ENCODE results near the gene SPATA6.
A peak's percentile ranks its signal among the peaks of the same experiment; 100 is the strongest.
"Not testable (repeated sequence)": the region's sequence is repeated elsewhere in the genome, so short reads cannot be mapped to it uniquely, and the experiment has no call there.

The SPATA6 gene

GRCh38 chr1:48450505-48450904 is 21.5 kb downstream of the SPATA6 start:
- DNase-seq: no peak

DNA sequence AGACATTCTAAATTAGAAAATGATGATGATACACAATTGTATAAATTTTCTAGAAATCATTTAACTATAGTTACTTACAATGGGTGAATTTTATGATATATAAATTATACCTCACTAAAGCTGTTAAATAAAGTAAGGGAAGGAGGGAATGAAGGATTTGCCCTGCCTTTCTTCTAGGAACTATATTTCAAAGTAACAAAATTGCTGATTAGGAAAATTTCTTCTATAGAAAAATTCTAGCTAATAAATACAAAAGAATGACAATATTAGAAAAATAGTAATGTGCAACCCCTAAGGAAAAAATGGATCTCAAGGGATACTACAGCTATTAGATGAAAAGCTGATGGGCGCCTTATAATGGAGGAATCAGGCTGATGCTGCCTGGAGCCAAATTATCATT is 23.1 kb downstream of the SPATA6 start:
- no peak for DNase-seq

GRCh38 chr1:48444186-48444585 is 27.8 kb downstream of the SPATA6 start:
- not testable (repeated sequence) for DNase-seq

GRCh38 chr1:48442864-48443619 is 29.0 kb downstream of the SPATA6 start:
- DNase-seq: no peak

- DNase-seq: not testable (repeated sequence)
Observed at GRCh38 chr1:48440786-48441185, 31.2 kb downstream of the SPATA6 start.

- no peak for DNase-seq
Observed at GRCh38 chr1:48439380-48439779, 32.6 kb downstream of the SPATA6 start.

GRCh38 chr1:48437379-48437778 is 34.6 kb downstream of the SPATA6 start:
- not testable (repeated sequence) for DNase-seq

GRCh38 chr1:48435312-48436002 is 36.5 kb downstream of the SPATA6 start:
- not testable (repeated sequence) for DNase-seq

DNA sequence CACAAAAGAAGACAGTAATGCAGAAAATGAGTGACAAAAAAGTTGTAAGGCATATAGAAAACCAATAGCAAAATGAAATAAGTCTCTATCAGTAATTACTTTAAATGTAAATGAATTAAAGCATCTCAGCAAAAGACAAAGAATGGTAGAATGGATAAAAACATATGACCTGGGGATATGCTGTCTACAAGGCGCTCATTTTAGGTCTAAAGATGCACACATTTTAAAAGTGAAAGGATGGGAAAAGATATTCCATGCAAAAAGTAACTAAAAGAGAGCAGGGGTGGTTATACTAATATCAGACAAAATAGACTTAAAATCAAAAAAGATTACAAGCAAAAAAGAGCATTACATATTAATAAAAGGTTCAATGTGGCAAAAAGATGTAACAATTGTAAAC is 41.2 kb downstream of the SPATA6 start:
- no peak for DNase-seq

- DNase-seq: no peak
Observed at GRCh38 chr1:48422009-48422408, 50.0 kb downstream of the SPATA6 start.

DNA sequence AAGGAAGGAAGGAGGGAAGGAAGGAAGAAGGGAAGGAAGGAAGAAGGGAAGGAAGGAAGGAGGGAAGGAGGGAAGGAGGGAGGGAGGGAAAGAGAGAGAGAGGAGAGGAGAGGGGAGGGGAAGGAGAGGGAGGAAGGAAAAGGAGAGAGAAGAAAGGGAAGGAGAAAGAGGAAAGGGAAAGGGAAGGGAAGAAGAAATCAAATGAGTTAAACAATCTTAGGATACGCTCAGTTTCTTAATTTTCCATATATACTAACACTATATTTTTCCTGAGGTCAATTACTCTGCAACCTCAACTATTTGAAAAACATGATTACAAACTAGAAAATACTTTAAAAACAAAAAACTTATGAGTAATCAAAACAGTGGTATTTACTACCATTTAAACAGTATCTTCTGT is 53.3 kb downstream of the SPATA6 start:
- DNase-seq: no peak

GRCh38 chr1:48415050-48415449 is 57.0 kb downstream of the SPATA6 start:
- no peak for DNase-seq

DNA sequence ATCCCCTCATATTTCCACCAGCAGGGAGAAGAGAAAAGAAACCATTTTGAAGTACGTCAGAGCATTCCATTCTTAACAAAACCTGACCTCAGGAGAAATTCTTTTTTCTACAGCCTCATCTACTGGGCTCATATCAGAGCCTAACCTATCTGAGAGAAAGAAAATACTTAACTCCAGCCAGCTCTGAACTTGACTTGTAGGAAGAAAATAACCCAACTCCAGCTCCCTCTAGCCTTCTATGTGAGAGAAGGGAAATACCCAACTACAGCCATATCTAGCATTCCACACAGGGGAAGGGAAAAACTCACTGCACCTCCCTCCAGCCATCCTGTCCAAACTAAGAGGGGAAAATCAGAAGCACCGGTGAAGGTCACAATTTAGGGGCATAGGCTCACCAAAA is 57.7 kb downstream of the SPATA6 start:
- DNase-seq: no peak

DNA sequence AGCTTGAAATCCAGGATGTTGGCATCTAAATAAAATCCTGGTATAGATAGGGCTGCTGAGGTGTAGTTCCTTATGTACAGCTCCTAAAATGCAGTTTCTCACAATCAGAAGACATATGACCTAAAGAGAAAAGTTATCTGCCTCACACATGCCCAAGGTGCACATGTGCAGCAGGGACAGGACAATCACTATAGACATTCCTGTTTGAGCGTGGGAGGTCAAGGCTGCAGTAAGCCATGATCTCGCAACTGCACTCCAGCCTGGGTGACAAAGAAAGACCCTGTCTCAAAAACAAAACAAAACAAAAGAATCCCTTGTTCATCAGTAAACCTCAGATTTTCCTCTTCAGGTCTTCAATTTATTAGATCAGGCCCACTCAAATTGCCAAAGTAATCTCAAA is 66.1 kb downstream of the SPATA6 start:
- no peak for DNase-seq

- no peak for DNase-seq
Observed at GRCh38 chr1:48405400-48405799, 66.6 kb downstream of the SPATA6 start.

- DNase-seq: no peak
Observed at GRCh38 chr1:48402599-48402998, 69.4 kb downstream of the SPATA6 start.

DNA sequence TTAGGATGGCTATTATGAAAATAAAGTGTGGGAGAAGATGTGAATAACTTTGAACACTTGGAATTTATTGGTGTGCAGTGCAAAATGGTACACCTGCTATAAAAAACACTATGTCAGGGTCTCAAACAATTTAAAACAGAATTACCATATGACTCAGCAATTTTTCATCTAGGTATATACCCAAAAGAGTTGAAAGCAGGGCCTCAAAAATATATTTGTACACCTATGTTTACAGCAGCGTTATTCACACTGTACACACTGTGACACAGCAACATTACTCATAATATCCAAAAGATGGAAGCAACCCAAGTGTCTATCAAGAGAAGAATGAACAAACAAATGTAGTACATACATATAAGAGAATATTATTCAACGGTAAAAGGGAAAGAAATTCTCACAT is 75.8 kb downstream of the SPATA6 start:
- no peak for DNase-seq

- no peak for DNase-seq
Observed at GRCh38 chr1:48391926-48392325, 80.1 kb downstream of the SPATA6 start.

- DNase-seq: no peak
Observed at GRCh38 chr1:48387409-48387808, 84.6 kb downstream of the SPATA6 start.

DNA sequence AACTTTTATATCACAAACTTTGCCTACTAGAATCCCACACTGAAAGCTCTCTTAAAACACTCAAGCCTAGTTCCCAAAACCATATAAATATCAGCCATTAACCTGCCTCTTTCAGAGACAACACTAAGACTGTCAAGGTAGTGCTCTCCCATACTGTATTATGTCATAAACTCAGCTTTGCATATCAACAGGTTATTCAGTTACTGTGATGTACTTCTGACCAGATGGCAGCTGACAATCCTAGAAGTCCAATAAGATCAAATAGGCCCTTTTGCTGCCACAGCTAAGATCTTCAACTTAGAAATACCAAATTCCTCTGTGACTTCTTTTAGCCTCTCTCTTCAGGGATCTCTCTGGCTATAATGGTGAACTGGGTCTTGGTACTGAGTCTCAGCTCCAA is 97.2 kb downstream of the SPATA6 start:
- DNase-seq: no peak

DNA sequence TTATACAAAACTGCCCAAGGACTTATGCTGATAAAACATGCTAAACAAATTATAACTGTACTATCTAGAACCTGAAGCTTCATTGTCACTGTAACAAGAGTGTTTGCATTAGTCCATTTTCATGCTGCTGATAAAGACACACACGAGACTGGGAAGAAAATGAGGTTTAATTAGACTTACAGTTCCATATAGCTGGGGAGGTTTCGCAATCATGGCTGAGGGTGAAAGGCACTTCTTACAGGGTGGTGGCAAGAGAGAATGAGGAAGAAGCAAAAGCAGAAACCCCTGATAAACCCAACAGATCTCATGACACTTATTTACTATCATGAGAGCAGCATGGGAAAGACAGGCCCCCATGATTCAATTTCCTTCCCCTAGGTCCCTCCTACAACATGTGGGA is 100.4 kb downstream of the SPATA6 start:
- peak in 1 of 3 donors; percentile 20 for DNase-seq

DNA sequence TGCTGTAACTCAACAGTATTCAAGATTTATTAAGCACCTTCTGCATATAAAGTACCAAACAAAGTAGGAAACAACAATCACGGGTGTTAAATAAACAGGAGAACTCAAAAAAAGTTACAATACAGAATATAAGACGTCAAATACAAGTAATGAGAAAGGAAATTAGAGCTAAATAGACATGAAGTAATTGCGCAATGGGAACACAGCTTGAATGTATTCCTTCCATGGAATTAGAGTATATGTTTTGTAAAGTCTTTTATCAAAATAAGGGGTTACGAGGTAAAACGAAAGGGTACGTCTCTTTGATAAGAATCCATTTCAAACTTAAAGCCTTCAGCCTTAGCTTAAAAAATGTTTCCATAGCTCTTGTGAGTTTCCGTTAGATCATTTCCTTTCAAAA is 109.1 kb downstream of the SPATA6 start:
- DNase-seq: no peak

- DNase-seq: no peak
Observed at GRCh38 chr1:48356901-48357300, 115.1 kb downstream of the SPATA6 start.

GRCh38 chr1:48344373-48344772 is 127.6 kb downstream of the SPATA6 start:
- no peak for DNase-seq

- DNase-seq: no peak
Observed at GRCh38 chr1:48341221-48341620, 130.8 kb downstream of the SPATA6 start.
